Femur (tissue), 1 donor: Measurements from ENCODE around the gene STARD9.
"Not testable (repeated sequence)": the region's sequence is repeated elsewhere in the genome, so short reads cannot be mapped to it uniquely, and the experiment has no call there.

Source experiments
- DNase-seq: peaks from one replicate; pipeline ENCODE4 v3.0.0-alpha.2; 2017

Gene STARD9

DNA sequence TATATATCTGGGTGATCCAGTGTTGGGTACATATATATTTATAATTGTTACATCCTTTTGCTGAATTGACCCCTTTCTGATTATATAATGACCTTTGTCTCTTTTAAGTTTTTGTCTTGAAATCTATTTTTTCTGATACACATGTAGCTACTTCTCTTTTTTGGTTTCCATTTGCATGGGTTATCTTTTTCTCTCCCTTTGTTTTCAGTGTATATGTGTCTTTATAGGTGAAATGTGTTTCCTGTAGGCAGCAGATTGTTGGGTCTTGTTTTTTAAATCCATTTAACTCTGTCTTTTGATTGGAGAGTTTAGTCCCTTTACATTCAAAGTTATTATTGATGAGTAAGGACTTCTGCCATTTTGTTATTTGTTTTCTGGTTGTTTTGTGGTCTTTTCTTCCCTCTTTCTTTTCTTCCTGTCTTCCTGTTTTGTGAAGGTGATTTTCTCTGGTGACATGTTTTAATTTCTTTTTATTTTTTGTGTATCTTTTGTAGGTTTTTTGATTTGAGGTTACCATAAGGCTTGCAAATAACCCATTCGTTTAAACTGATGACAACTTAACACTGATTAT lies 56.8 kb downstream of the STARD9 start:
- DNase-seq: no peak

GRCh38 chr15:42640109-42640508 lies 64.7 kb downstream of the STARD9 start:
- no peak for DNase-seq

- DNase-seq: peak; percentile 84
Measured at GRCh38 chr15:42650208-42651066, 75.0 kb downstream of the STARD9 start.

DNA sequence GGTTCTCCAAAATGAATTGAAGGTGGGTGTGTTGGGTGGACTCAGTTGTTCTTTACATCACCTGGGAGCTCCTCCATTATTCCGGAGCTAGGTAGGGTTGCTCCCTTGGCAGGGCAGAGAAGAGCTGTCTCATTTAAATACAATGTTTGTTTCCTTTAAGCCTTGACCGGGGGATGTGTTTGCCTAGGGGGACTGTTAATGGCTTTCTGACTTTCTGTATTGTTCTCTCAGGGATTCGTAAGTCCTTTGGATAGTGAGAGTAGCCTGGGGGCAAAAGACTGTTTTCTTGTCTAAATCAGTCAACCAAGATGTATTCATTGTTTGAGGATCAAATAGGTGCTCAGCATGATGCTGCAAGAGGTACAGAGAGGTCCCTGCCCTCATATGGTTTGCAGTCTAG lies 90.4 kb downstream of the STARD9 start:
- no peak for DNase-seq

GRCh38 chr15:42667855-42668254 lies 92.4 kb downstream of the STARD9 start:
- no peak for DNase-seq

DNA sequence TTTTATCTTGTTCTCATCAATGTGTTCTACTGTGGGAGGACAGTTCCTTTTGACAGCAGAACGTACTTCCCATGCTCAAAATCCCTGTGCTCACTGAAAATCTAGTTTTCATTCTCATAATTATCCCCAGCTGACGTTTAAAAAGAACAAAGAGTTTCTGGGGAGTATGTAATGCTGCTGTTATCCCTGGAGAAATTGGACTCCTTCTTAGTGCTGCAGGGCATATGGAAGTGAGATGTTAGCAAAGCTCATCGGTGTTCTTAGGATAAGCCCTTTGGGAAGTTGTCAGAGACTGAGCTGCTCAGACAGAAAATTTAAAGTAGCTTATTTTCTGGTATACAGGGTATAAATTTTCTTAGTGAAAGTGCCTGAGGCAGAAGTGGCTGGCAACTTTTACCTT lies 95.0 kb downstream of the STARD9 start:
- no peak for DNase-seq

DNA sequence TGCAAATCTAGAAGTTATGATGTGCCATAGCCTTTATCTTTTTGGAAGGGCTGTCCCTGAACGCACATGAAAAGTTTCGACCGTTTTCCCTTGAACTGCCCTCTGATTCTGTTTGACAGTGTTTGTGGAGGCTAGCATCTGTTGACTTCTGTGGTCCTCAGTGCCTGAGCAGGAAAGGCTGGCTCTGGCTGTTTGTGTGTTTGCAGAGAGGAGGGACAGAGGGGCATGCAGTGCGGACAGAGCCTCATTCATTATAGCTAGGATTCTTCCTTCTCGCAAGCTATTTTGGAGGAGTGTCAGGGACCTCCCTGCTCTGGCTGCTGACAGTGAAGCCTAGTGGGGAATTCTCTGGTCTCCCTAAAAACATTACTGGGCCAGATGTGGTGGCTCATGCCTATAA lies 97.0 kb downstream of the STARD9 start:
- no peak for DNase-seq

DNA sequence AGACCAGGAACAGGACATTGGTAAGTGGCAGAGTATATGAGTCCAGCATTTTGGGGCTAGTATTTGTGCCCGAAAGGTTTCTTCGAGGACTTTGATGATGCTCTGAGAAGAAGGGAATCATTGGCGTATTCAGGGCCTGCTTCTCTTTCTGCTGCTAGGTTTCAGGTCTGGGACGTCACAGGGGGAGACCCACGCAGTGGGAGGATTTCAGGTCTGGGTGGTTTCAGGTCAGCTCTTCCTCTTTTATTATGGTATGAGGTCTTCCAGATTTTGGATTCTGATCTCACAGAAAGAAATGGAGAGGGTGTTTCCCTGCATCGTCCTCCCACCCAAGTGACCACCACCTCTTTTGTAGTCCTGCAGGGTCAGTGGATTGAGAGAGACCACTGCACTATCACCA lies 99.1 kb downstream of the STARD9 start:
- DNase-seq: no peak

- DNase-seq: no peak
Measured at GRCh38 chr15:42675021-42675420, 99.6 kb downstream of the STARD9 start.

- DNase-seq: no peak
Measured at GRCh38 chr15:42679285-42680141, 104.1 kb downstream of the STARD9 start.

GRCh38 chr15:42680142-42680482 lies 104.7 kb downstream of the STARD9 start:
- DNase-seq: not testable (repeated sequence)

DNA sequence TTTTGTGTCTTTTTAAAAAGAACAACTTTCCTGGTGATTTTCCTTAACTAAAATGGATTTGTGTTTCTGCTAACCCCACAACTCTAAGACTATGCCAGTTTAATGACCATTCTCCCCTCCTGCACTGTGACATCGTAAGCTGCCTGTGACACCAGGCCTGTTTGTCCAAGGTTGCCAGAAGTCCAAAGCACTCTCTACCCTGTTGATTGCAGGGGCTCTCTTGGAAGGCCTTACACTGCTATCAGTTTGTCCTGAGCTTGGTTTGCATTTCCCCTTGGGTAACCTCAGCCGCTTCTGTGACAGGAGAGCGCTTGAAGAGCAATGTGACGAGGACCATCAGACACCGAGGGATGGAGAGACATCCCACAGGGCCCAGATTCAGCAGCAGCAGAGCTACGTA lies 105.7 kb downstream of the STARD9 start:
- DNase-seq: no peak

GRCh38 chr15:42686281-42686680 lies 110.9 kb downstream of the STARD9 start:
- DNase-seq: no peak

GRCh38 chr15:42687740-42688139 lies 112.3 kb downstream of the STARD9 start:
- DNase-seq: no peak

- no peak for DNase-seq
Measured at GRCh38 chr15:42688301-42688700, 112.9 kb downstream of the STARD9 start.

DNA sequence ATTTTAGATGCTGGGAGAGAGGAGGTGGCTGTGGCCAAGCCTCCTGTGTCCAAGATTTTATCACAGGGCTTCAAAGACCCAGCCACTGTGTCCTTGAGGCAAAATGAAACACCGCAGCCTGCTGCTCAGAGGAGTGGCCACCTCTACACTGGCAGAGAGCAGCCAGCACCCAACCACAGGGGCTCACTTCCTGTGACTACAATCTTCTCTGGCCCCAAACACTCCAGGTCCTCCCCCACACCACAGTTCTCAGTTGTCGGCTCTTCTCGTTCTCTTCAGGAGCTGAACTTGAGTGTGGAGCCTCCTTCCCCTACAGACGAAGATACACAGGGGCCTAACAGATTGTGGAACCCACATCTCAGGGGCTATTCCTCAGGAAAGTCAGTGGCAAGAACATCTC lies 115.9 kb downstream of the STARD9 start:
- DNase-seq: no peak

- no peak for DNase-seq
Measured at GRCh38 chr15:42691770-42692169, 116.4 kb downstream of the STARD9 start.

DNA sequence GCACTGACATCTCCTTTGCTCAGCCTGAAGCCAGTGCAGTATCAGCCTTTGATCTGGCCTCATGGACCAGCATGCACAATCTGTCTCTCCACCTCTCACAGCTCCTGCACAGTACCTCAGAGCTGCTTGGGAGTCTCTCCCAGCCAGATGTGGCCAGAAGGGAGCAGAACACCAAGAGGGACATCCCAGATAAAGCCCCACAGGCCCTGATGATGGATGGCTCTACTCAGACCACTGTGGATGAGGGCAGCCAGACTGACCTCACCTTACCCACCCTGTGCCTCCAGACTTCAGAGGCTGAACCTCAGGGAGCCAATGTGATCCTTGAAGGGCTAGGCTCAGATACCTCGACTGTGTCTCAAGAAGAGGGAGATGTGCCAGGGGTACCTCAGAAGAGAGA lies 117.1 kb downstream of the STARD9 start:
- no peak for DNase-seq

- DNase-seq: no peak
Measured at GRCh38 chr15:42692997-42693396, 117.6 kb downstream of the STARD9 start.

GRCh38 chr15:42693496-42693895 lies 118.1 kb downstream of the STARD9 start:
- DNase-seq: no peak

DNA sequence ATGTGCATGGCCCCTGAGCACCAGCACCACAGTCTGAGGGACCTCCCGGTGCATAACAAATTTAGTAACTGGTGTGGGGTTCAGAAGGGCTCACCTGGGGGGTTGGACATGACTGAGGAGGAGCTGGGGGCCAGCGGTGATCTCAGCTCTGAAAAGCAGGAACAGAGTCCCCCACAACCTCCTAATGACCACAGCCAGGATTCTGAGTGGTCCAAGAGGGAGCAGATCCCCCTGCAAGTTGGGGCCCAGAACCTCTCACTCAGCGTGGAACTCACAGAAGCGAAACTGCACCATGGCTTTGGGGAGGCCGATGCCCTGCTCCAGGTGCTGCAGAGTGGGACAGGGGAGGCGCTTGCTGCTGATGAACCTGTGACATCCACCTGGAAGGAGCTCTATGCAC lies 118.5 kb downstream of the STARD9 start:
- DNase-seq: no peak

DNA sequence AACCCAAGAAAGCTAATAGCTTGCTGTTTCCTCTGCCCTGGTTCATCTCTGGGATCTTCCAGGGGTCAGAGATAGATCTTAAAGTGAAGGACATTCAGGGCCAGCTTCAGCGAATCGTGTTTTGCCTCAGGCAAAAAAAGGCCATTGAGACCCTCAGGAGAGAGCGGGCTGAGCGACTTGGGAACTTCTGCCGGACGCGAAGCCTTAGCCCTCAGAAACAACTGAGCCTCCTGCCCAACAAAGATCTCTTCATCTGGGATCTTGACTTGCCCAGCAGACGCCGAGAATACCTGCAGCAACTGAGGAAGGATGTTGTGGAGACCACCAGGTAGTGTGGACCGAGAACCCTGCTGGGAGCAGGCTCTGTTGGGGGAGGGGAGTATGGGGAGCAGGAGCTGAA lies 119.0 kb downstream of the STARD9 start:
- DNase-seq: no peak

GRCh38 chr15:42695527-42696071 lies 120.2 kb downstream of the STARD9 start:
- no peak for DNase-seq

DNA sequence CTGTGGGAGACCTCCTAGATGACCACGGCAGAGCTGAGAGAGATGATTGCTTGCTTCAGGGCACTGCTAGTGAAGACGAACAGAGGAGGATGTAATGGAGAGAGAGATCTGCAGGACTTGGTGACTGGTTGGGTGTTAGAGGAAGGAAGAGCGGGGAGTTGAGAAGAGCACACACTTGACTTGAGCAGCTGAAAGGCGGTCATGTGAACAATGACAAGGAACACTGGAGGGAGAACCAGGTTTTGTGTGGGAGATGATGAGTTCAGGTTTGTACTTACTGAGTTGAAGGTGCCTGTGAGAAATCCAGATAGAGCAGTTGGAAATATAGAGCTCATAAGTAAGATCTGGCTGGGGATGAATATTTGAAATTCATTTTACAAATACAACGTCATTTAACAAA lies 121.2 kb downstream of the STARD9 start:
- DNase-seq: no peak
